ENCODE results near the gene DDX23.

GRCh38 chr12:48779869-48780268 lies 72.1 kb downstream of the DDX23 start:
- TF ChIP-seq CTCF (IDR thresholded peaks at IDR 0.05) (no peak), EP300 (IDR thresholded peaks at IDR 0.05) (no peak)

Data from upper lobe of left lung (tissue), 4 donors.